Epidermal melanocyte (primary cell): ENCODE results near the gene COL18A1.

ENCODE experiments used
- DNase-seq: peaks from one replicate; pipeline ENCODE4 v3.0.0; 2011; ENCODE audit warnings: low spot score; ENCODE audit not compliant: insufficient read length

The COL18A1 gene

DNA sequence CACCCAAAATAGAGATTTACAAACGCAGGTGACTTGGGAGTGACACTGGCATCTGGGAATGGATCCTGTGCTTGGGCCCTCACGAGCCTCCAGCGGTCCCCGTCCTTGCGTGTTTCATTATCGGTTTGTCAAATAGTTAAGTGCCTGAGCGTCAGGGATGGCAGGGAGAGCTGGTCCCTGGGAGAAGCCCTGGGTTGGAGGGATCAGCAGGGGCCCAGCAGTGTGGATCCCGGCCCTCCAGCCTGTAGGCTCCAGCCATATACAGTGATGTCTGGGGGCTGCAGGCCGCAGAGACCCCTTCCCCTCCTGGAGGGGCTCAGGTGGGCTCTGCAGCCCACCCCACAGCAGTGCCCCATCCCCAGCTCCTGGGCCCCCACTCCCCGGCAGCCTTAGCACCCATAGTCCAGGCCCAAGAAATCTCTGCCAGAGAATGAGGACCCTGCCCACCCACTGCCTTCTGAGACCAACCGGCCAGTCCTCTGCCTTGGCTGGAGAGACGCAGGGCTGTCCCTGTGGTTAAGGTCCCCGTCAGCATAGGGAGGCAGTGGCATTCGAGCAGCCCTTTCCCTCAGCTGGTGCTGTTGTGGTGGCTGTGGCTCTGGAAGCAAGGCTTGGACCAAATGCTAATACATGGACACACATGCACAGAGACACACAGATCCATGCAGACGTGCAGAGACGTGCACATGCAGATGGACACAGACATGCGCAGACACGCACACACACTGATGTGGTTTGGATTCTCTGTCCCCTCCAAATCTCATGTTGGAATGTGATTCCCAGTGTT, 139.7 kb downstream of the COL18A1 start:
- no peak for DNase-seq

GRCh38 chr21:45545236-45545570, 140.2 kb downstream of the COL18A1 start:
- DNase-seq = no peak

- DNase-seq = no peak
Measured at GRCh38 chr21:45545691-45546531, 140.9 kb downstream of the COL18A1 start.

- no peak for DNase-seq
Measured at GRCh38 chr21:45546636-45547544, 141.9 kb downstream of the COL18A1 start.

GRCh38 chr21:45547545-45547900, 142.6 kb downstream of the COL18A1 start:
- DNase-seq = no peak

DNA sequence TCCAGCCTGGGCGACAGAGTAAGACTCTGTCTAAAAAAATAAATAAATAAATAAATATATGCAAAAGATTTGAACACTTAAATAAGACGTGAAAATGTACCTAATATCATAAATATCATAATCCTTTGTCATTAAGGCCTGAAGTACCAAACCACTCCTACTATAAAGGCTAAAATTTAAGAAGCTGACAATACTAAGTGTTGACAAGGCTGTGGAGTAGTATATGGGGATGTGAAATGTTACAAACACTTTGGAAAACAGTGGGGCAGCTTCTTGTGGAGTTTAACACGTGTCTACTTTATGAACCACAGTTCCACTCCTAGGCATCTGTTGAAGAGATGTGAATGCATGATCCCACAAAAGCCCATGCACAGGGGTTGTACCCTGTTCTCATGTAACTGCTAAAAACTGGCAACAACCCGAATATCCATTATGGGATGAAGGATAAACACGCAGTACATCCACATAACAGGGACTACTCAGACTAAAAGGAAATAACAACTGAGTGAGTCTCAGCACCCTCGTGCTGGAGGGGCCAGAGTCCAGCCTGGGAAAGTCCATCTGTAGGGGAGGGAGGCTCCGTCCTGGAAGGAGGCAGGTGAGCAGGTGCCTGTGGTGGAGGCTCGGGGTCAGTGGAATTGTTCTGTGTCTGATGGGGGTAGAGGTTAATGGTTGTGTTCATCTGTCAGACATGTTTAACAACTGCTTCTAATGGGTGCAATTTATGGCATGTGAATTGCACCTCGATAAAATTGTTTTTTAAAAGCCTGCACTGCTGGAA, 143.9 kb downstream of the COL18A1 start:
- DNase-seq = no peak

- no peak for DNase-seq
Measured at GRCh38 chr21:45549626-45550463, 144.9 kb downstream of the COL18A1 start.

DNA sequence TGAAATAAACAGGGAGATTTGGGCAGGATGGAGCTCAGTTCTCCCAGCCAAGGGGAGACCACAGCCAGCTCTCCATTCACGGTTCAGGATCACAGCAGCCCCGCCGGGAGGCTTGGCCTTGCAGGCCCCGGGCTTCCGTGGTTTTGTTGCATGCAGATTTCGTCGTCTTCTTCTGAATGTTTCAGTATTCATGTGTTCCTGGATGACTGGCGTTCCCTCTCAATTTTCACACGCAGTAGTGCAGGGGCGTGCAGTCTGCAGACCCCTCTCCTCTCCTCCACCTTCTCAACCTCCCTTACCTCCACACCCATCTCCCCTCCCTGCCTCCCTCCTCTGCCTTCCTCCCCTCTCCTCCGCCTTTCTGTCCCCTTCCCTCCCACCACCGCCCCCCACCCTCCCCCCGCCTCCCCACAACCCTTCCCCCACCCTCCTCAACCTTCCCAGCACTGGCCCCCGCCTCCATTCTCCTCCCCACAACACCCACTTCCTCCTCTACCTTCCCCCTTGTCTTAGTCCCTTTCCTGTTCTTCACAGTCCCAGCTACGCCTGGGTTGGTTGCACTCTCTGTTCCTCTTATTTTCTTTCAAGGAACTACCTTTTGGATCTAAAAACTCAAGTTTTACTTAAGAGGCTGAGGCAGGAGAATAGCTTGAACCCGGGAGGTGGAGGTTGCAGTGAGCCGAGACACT, 145.7 kb downstream of the COL18A1 start:
- no peak for DNase-seq

GRCh38 chr21:45551316-45551715, 146.4 kb downstream of the COL18A1 start:
- no peak for DNase-seq

GRCh38 chr21:45551783-45552695, 147.1 kb downstream of the COL18A1 start:
- no peak for DNase-seq

GRCh38 chr21:45552696-45553391, 147.9 kb downstream of the COL18A1 start:
- DNase-seq = no peak

- DNase-seq = peak; percentile 85
Measured at GRCh38 chr21:45554477-45555175, 149.7 kb downstream of the COL18A1 start.

DNA sequence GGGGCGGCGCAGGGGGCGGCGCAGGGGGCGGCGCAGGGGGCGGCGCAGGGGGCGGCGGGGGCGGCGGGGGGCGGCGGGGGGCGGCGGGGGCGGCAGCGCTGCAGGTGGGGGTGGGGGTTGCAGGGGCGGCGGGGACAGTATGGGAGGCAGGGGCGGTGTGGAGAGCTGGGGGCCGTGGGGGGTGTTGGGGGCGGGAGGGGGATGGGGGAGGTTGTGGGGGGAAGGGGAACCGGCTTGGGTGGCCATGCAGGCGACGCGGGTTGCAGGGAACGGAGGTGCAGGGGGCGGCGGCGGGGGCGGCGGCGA, 150.2 kb downstream of the COL18A1 start:
- no peak for DNase-seq

GRCh38 chr21:45555557-45556301, 150.8 kb downstream of the COL18A1 start:
- DNase-seq = peak; percentile 87

DNA sequence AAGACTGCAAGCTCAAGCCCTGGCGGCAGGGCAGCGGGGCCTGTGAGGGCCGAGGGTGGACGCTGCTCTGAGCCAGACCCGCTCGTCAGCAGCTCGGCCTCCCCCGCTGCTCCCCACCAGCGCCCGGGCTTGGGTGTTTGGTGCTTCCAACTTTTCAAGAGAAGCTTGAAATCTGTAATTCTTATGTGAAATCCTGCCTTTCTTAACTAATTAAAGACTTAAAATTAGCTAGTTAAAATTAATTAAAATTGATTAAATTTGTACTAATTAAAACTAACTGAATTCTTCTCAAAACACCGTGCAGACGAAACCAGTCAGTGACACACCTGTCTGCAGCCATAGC, 151.3 kb downstream of the COL18A1 start:
- no peak for DNase-seq

DNA sequence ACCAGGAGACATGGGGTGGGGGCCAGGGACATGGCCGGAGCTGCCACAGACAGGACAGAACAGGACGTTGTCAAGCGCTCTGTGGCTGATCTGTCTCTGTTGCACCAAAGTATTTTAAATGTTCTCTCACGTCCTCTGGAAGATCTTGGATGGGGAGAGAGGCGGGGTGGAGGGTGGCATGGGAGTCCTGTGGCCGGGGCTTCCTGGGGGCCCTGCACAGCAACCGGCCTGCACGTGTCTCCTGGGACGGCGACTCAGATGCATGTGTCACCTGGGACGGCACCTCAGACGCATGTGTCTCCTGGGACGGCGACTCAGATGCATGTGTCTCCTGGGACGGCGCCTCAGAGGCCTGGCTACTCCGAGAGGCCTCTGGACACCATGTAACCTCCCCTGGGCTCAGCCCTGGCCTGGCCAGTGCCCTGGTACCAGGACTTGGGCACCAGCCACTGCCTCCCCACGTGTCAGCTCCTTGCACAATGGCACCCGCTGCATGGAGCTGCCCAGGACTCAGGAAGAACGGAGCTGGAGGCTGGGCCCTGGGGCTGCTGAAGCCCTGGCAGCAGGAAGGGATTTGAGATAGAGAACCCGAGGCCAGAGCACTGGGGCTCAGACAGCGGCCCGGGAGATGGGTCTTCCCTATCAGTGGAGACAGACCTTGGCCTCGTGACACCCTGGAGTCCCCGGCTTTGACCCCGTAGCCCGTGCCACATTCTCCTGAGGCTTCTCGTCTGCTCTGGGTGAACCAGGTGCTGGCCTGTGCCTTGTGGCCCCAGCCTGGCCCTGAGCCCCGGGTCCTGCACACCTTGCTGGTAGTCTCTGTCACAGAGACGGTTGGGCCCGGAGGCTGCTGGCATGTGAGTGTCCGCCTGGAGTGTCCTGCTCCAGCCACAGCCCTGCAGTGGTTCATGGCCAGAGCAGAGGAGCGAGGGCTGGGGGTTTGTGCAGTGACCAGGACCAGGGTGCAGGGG, 152.0 kb downstream of the COL18A1 start:
- DNase-seq = no peak
